GM19238 (cell line): Measurements from ENCODE around the gene PTGER2.

Experiments used
- DNase-seq: peaks from one replicate; pipeline ENCODE4 v3.0.0; 2011; ENCODE audit warnings: low spot score; ENCODE audit not compliant: insufficient read length

Gene PTGER2

GRCh38 chr14:52304248-52304904 is 9.7 kb upstream of the PTGER2 start:
- DNase-seq, result no peak

- DNase-seq, result no peak
Observed at GRCh38 chr14:52305014-52305413, 9.1 kb upstream of the PTGER2 start.

- no peak for DNase-seq
Observed at GRCh38 chr14:52307376-52307775, 6.7 kb upstream of the PTGER2 start.

DNA sequence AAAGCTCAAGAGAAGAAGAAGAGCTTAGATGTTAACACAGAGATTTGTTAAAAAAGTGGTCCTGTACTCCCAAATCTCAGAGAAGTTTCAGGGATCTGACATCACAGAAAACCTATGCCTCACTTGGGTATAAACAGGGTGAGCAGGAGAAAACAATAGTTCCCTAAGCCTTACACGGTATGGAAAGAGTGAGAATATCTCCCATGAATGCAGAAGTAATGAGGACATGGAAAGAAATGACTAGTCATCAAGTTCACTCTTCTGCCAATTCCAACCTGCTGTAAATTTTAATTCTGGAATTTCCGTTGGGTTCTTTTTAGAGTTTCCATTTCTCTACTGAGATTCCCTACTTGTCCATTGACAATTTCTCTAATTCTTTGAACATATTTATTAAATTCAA is 6.2 kb upstream of the PTGER2 start:
- DNase-seq, result no peak

DNA sequence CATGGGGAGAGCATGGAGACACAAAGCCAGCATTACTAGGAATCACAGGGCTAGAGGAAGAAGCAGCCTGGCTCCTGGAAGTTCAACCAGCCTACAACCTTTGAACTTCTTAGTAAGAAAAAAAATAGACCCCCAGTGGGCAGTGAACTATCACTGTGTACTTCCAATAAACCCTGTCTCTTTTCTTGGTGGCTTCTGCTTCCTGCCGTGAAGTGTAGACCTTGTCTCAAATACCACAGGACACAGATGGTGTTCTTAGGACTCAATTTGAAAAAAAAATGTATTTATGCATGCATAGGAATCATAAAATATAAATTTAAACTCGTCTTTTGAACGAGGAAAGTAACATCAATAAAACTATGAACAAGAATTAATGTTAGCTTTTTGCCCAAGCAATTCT is 3.6 kb upstream of the PTGER2 start:
- no peak for DNase-seq

DNA sequence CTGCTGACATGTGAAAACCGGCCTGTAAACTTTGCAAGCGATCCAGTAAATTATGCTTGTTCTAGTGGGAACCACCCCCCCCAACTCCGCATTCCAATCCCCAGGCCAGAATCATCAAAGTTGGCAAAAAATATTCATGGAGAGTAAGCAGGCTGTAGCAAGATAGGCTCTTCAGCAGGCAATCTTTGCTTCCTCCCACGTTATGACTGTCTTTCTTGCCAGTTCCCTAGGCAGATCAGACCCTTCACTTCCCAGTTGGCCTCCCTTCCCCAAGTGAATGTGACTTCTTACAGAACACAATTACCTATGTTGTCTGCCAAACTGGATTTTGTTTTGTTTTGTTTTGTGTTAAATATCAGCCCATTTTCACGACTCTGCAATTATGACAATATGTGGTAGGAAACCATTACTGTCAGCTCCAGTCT is 1.2 kb upstream of the PTGER2 start:
- no peak for DNase-seq

- no peak for DNase-seq
Observed at GRCh38 chr14:52313462-52313861, 650 bp upstream of the PTGER2 start.

- DNase-seq, result peak; percentile 23
Observed at GRCh38 chr14:52314595-52315354, 663 bp downstream of the PTGER2 start.

DNA sequence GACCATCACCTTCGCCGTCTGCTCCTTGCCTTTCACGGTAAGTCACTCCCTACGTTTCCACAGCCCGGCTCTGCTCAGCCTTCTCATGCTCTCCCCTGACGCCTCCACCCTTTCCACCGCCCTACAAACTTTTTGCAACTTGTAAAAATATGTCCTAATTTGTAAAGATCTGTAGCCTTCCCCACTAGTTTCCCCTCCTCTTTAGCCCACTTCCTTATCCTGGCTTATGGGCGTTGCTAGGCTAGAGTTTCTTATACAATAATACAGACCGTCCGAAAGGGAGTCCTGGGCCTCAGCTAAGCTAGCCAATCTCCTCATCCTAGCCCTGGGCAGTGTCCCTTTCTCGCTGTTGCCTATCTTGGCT is 1.2 kb downstream of the PTGER2 start:
- DNase-seq, result no peak

- no peak for DNase-seq
Observed at GRCh38 chr14:52318062-52318461, 4.0 kb downstream of the PTGER2 start.

DNA sequence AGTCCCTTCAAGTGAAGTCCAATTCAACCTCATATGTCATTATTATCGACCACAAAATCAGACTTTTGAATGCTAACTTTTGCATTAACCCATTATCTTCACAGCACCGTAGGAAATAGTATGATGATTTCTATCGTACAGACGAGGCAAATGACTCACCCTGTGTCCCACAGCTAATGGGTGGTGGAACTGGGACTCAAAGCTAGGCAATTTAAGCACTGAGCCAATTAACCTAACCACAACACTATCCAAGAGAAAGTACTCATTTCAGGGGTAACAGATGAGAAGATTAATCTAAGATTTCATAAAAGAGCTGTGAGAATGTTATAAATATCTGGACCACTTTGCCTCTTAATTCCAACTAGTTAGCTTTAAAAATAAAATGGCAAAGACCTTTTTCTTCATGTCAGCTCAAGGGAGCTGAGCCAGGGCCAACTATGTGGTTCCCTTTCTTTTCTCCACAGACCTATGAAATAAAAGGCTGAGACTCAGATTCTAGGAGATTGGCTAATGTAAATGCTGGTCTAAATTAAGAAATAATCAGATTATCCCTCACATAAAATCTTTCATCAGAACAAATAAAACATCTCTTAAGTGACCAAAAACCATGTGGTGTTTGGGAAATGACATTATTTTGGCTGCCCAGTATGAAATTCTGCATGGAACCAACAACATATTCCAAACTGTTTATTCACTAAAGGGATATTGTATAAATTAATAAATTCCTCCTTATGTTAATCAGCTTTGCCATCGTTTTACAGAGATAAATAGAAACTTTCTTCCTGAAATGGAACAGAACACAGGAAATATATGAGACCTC is 4.9 kb downstream of the PTGER2 start:
- no peak for DNase-seq

DNA sequence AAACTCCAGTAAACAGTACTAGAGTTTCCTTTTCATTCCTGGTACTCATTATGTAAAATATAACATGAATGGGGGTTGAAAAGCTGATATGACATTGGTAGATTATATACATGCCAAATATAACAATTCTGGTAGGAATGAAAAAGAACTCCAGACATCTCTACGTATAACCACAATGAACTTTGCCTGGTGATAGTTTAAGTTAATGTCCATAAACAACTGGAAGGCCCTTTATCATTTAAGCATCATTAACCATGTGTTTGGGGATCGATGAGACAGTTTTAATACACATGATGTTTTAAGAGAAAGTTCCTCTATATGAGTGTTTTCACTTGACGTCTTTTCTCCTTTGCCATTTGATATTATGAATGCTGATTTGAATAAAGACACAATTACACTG is 5.8 kb downstream of the PTGER2 start:
- no peak for DNase-seq

DNA sequence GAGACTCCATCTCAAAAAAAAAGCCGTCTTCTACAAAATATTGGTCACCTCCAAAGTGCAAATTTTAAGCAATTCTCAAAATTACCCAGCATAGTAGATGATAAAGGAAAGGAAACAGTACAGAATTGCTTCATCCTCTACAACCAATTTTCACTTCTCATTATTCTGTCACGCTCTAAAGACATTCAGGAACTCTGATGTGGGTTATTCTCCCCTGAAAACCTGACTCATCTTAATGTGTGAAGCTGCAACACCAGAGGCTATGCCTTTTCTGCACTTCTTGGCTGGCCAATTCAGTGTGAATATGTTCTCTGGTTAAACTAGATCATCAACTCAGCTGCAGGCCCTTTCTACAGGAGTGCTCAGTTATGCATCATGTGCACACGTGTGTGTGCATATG is 11.0 kb downstream of the PTGER2 start:
- peak; percentile 30 for DNase-seq

- DNase-seq, result no peak
Observed at GRCh38 chr14:52325630-52326029, 11.5 kb downstream of the PTGER2 start.

DNA sequence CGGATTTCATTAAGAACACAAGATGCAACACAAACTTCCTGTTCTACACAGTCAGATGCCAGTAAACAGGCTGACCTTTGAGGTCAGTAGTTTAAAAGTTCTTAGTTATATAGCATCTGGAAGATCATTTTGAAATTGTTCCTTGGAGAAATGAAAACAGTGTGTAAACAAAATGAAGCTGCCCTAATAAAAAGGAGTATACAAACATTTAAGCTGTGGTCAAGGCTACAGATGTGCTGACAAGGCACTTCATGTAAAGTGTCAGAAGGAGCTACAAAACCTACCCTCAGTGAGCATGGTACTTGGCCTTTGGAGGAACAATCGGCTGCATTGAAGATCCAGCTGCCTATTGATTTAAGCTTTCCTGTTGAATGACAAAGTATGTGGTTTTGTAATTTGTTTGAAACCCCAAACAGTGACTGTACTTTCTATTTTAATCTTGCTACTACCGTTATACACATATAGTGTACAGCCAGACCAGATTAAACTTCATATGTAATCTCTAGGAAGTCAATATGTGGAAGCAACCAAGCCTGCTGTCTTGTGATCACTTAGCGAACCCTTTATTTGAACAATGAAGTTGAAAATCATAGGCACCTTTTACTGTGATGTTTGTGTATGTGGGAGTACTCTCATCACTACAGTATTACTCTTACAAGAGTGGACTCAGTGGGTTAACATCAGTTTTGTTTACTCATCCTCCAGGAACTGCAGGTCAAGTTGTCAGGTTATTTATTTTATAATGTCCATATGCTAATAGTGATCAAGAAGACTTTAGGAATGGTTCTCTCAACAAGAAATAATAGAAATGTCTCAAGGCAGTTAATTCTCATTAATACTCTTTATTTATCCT is 13.5 kb downstream of the PTGER2 start:
- no peak for DNase-seq

DNA sequence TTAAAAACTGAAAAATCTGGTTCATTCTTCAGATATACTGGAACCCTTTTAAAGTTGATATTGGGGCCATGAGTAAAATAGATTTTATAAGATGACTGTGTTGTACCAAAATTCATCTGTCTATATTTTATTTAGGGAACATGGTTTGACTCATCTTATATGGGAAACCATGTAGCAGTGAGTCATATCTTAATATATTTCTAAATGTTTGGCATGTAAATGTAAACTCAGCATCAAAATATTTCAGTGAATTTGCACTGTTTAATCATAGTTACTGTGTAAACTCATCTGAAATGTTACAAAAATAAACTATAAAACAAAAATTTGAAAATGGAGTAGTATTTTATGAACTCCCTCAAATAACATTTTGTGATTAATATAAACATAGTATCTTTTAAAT is 14.2 kb downstream of the PTGER2 start:
- no peak for DNase-seq

DNA sequence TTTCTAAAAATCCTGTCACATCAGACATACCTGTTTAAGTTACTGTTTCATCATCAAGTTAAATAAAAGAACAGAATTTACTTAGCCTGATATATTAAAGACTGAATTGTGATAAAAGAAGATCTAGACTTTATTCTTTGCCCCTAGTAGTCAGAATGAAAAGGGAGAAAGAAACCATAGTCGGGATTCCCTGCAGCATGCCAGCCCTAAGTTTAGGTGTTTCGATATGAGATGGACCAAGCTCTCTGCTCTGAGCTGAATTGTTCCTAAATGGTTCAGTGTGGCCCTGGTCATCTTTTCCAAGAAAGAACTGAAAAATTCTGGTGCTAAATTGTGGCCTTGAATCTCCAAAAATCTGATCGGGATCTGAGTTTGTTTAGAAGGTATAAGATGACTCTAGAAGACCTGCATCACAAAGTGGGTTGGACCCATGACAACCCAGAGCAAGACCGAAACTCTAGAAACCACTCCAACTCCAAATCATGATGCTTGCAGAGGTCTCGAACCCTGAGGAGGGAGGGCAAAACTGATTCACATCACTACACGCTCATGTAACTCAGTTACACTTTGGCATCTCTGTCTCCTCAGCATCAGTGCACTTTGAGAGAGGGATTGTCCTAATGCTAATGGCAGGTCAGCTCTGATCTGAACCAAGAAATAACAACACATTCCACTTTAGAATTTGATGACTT is 15.7 kb downstream of the PTGER2 start:
- no peak for DNase-seq

DNA sequence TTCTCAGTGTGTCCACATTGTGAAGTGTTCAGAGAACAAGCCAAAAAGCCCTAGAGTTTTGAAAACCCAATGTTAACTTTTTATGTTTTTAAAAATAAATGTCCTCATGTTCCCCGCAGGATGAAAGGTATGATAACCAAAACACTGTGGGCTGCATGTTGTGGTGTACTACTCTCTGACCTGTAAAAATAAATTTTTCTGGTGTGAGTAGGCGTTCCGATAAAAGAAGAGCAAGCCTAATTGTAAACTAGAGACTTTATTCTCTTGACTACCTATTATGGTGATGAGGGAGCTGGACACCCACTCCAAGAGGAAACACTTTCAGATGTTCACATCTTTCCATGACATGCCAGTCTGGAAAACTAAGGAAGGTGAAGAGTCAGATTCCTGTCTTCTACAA is 18.2 kb downstream of the PTGER2 start:
- no peak for DNase-seq

DNA sequence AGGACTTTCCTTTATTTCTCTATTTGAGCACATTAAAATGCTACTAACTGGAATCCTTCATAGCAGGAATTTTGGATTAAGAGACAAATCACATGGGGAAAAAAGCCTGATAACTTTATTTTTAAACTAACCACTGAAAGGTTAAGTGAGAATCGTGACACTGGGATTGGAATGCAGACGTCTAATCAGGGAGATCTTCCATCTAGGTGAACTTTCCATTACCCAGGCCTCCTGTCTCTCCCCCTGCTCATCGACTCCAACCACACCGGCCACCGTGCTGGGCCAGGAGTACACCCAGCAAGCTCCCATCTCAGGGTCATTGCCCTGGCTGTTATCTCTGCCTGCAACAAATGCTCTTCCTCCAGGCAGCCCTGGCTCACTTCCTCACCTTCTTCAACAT is 19.0 kb downstream of the PTGER2 start:
- DNase-seq, result no peak

GRCh38 chr14:52333823-52334657 is 19.9 kb downstream of the PTGER2 start:
- DNase-seq, result no peak
